Gastrocnemius medialis (tissue), 4 donors: ENCODE data around the gene GSTO1. TPM values are rescaled to one million over a fixed set of nuclear protein-coding genes. Genes with fewer than 3 reads are reported as not detected.

Source experiments
- ATAC-seq, 2 donors: fragments of 150-250 bp; one replicate each; pipeline ENCODE4 v1.9.1; 2016
- DNase-seq, 2 donors: peaks; one replicate each; pipeline ENCODE4 v3.0.0-alpha.2; 2019
- H3K27ac ChIP-seq, 4 donors: fragments of 200-600 bp; sonication (generic); 1 replicate in 1 of 4; 2 replicates in 3 of 4; pipeline ENCODE4 v1.5.1; 2016 to 2018; ENCODE audit warnings: mild to moderate bottlenecking in 2 of 4, moderate library complexity in 1 of 4
- H3K27me3 ChIP-seq, 3 donors: fragments of 200-600 bp; sonication (generic) in 2 of 3; 1 replicate in 1 of 3; 2 replicates in 2 of 3; pipeline versions ENCODE4 v1.5.1 to v1.6.0; 2016 to 2019; ENCODE audit warnings: mild to moderate bottlenecking in 1 of 3, moderate library complexity in 1 of 3
- H3K36me3 ChIP-seq, 2 donors: fragments of 200-600 bp; sonication (generic) in 1 of 2; one replicate each; pipeline ENCODE4 v1.5.1; 2017 to 2018
- H3K4me1 ChIP-seq, 2 donors: fragments of 200-600 bp; sonication (generic) in 1 of 2; one replicate each; pipeline ENCODE4 v1.5.1; 2016 to 2017; ENCODE audit warnings: mild to moderate bottlenecking in 2 of 2
- H3K4me3 ChIP-seq, 4 donors: fragments of 200-600 bp; sonication (generic) in 3 of 4; 1 replicate in 1 of 4; 2 replicates in 3 of 4; pipeline ENCODE4 v1.5.1; 2016 to 2019; ENCODE audit warnings: mild to moderate bottlenecking in 2 of 4
- H3K9me3 ChIP-seq, 3 donors: fragments of 200-600 bp; sonication (generic) in 2 of 3; 1 replicate in 1 of 3; 2 replicates in 2 of 3; pipeline ENCODE4 v1.5.1; 2016 to 2019
- POLR2A ChIP-seq, 2 donors: fragments of 450-650 bp; IDR thresholded peaks; one replicate each; pipeline ENCODE4 v1.6.1; 2017; ENCODE audit warnings: antibody characterized with exemption in 2 of 2, mild to moderate bottlenecking in 2 of 2, moderate library complexity in 2 of 2
- in situ Hi-C, 4 donors: fragments of 200-750 bp; cut with MboI; loops; one replicate each; pipeline versions ENCODE4 v1.15.0 to v1.8.0; 2017; ENCODE audit warnings: low sequenced_read_pairs in 4 of 4
- intact Hi-C: fragments of 100-400 bp; cut with DNase I; formaldehyde crosslinking; loops from one replicate; pipeline ENCODE4 v1.15.1; 2023; ENCODE audit warnings: low total_unique reads
- total RNA-seq, 4 donors: library from RNA; depleted of rRNA; stranded (reverse); fragments of >200 nt; gene quantifications; one replicate each; pipeline versions ENCODE4 v1.1.0 to v1.2.3, GENCODE V29; 2016
- TF ChIP-seq, protein P1 (sequence below), 5 experiments: fragments of 450-650 bp in 3 of 5; fragments of 200-600 bp in 2 of 5; sonication (generic) in 2 of 5; IDR thresholded peaks in 4 of 5; conservative IDR thresholded peaks in 1 of 5; 1 replicate in 4 of 5; 2 replicates in 1 of 5; pipeline ENCODE4 v1.5.1; 2016 to 2019; ENCODE audit warnings: antibody characterized with exemption in 5 of 5, mild to moderate bottlenecking in 3 of 5, moderate library complexity in 3 of 5

Gene GSTO1
- total RNA-seq, 4 donors from 2014 or later: 39.6 to 284 (median 74.2) TPM

GRCh38 chr10:104218751-104219150, 35.9 kb upstream of the GSTO1 start:
- Histone ChIP-seq H3K4me3 (no peak overlapping the region), H3K9me3 (no peaks in the 10 kb centered on the region), H3K4me1 (no peaks in the 10 kb centered on the region), H3K27ac (no peak overlapping the region), H3K36me3 (no peaks in the 10 kb centered on the region), H3K27me3 (no peaks in the 10 kb centered on the region)
- intact Hi-C loops (no loop called here), in situ Hi-C loops (loop anchor here in 3 of 4 donors (25.0 kb wide), 2 partner anchors 181 to 331 kb away; no protein-coding TSS in a partner anchor)
- TF ChIP-seq POLR2A (IDR thresholded peaks at IDR 0.05): no peak
- TF ChIP-seq, protein P1, sequence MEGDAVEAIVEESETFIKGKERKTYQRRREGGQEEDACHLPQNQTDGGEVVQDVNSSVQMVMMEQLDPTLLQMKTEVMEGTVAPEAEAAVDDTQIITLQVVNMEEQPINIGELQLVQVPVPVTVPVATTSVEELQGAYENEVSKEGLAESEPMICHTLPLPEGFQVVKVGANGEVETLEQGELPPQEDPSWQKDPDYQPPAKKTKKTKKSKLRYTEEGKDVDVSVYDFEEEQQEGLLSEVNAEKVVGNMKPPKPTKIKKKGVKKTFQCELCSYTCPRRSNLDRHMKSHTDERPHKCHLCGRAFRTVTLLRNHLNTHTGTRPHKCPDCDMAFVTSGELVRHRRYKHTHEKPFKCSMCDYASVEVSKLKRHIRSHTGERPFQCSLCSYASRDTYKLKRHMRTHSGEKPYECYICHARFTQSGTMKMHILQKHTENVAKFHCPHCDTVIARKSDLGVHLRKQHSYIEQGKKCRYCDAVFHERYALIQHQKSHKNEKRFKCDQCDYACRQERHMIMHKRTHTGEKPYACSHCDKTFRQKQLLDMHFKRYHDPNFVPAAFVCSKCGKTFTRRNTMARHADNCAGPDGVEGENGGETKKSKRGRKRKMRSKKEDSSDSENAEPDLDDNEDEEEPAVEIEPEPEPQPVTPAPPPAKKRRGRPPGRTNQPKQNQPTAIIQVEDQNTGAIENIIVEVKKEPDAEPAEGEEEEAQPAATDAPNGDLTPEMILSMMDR (IDR thresholded peaks at IDR 0.05 in 4 of 5, conservative IDR thresholded peaks at IDR 0.05 in 1 of 5): no peak
- DNase-seq (no peak), ATAC-seq (no peak)

DNA sequence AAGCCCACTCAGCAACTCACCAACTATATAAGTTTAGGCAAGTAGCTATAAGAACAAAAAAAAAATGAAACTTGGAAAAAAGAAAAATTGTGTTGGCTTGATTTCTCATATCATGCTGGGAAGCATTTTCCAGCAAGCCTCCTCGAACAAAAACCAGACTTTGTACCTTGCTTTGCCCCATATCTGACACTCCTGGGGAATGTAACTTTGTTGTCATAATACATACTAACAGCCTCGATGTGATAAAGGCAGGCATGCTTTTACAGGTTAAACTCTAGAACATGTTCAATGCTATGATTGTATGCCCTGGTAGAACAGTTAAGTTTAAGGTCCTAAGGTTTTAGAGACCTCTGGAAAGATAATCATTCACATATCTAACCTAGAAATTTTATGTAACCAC, 34.2 kb upstream of the GSTO1 start:
- intact Hi-C loops: no loop called here
- no peak for ATAC-seq
- in situ Hi-C loops: loop anchor here in 3 of 4 donors (25.0 kb wide), 2 partner anchors 183 to 333 kb away; no protein-coding TSS in a partner anchor
- H3K4me3 ChIP-seq: no peak overlapping the region
- DNase-seq: no peak
- H3K27me3 ChIP-seq: no peaks in the 10 kb centered on the region
- H3K27ac ChIP-seq: no peak overlapping the region
- no peaks in the 10 kb centered on the region for H3K4me1 ChIP-seq
- TF ChIP-seq POLR2A (IDR thresholded peaks at IDR 0.05): no peak
- TF ChIP-seq, protein P1 (IDR thresholded peaks at IDR 0.05 in 4 of 5, conservative IDR thresholded peaks at IDR 0.05 in 1 of 5): no peak
- no peaks in the 10 kb centered on the region for H3K36me3 ChIP-seq
- no peaks in the 10 kb centered on the region for H3K9me3 ChIP-seq

DNA sequence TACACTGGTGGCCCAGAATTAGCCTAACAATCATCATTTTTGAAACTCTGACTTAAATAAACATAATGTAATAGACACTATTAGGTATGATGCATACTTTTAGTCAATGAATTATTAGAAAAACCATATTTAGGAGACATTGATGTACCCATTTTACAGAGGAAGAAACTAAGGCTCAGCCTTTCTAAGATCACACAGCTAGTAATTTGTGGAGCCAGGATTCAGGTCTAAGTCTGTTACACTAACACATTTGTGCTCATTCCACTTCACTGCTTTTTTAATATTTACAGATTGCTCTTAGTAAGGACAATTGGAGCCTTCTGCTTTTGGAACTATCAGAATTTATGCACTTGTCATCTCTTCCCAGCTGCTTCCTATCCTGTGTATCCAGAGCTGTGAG, 31.4 kb upstream of the GSTO1 start:
- intact Hi-C loops: no loop called here
- TF ChIP-seq, protein P1 (IDR thresholded peaks at IDR 0.05 in 4 of 5, conservative IDR thresholded peaks at IDR 0.05 in 1 of 5): no peak
- no peak for TF ChIP-seq POLR2A (IDR thresholded peaks at IDR 0.05)
- ATAC-seq (no peak), DNase-seq (no peak)
- Histone ChIP-seq H3K4me3 (no peak overlapping the region), H3K27ac (no peak overlapping the region), H3K9me3 (no peaks in the 10 kb centered on the region), H3K4me1 (no peaks in the 10 kb centered on the region), H3K36me3 (no peaks in the 10 kb centered on the region), H3K27me3 (no peaks in the 10 kb centered on the region)
- in situ Hi-C loops: loop anchor here in 3 of 4 donors (25.0 kb wide), 2 partner anchors 186 to 336 kb away; no protein-coding TSS in a partner anchor

GRCh38 chr10:104230490-104230889, 24.2 kb upstream of the GSTO1 start:
- intact Hi-C loops: no loop called here
- in situ Hi-C loops: no loop called here
- TF ChIP-seq POLR2A (IDR thresholded peaks at IDR 0.05): no peak
- TF ChIP-seq, protein P1 (IDR thresholded peaks at IDR 0.05 in 4 of 5, conservative IDR thresholded peaks at IDR 0.05 in 1 of 5): no peak
- DNase-seq (no peak), ATAC-seq (no peak)
- Histone ChIP-seq H3K27ac (no peak overlapping the region), H3K4me3 (no peak overlapping the region), H3K27me3 (no peaks in the 10 kb centered on the region), H3K9me3 (no peaks in the 10 kb centered on the region), H3K36me3 (no peaks in the 10 kb centered on the region), H3K4me1 (peaks cover 8 to 9% of the 10 kb centered on the region in 2 donors)
